Activated CD8-positive, alpha-beta memory T cell treated with anti-CD3 and anti-CD28 coated beads, Interleukin-2, amount 10 ng/mL, durations not matched to agents 7 days and 5 days (primary cell): ENCODE results near the gene BRD9. TPM values are rescaled to one million over a fixed set of nuclear protein-coding genes. Genes with fewer than 3 reads are reported as not detected.

Experiments
- ATAC-seq: fragments of 150-1000 bp; cut with Tn5 transposase; one replicate; pipeline ENCODE4 v1.10.0; 2021; ENCODE audit warnings: moderate library complexity
- CTCF ChIA-PET: fragments of 350-600 bp; sonication (Branson Sonifier 250); formaldehyde crosslinking; loops from one replicate; lab custom pipeline; 2021; ENCODE audit warnings: antibody characterized with exemption; lab: Charles Lee
- DNase-seq: peaks from one replicate; pipeline ENCODE4 v3.0.0-alpha.2; 2020
- H3K27ac Mint-ChIP-seq: one replicate; pipeline ENCODE4 v1.8.0; 2021; ENCODE audit warnings: mild to moderate bottlenecking, mixed read lengths
- H3K27me3 Mint-ChIP-seq: one replicate; pipeline ENCODE4 v1.8.0; 2021; ENCODE audit warnings: mixed read lengths
- H3K36me3 Mint-ChIP-seq: one replicate; pipeline ENCODE4 v1.8.0; 2021; ENCODE audit warnings: mild to moderate bottlenecking, mixed read lengths
- H3K4me1 Mint-ChIP-seq: one replicate; pipeline ENCODE4 v1.8.0; 2021; ENCODE audit warnings: mixed read lengths
- H3K4me3 Mint-ChIP-seq: one replicate; pipeline ENCODE4 v1.8.0; 2021; ENCODE audit warnings: mild to moderate bottlenecking, moderate library complexity, mixed read lengths
- H3K9me3 Mint-ChIP-seq: one replicate; pipeline ENCODE4 v1.8.0; 2022; ENCODE audit warnings: low read depth, mixed read lengths
- total RNA-seq, 2 experiments: library from RNA; stranded (reverse); gene quantifications; one replicate each; pipeline ENCODE4 v1.2.3, GENCODE V29; 2021

BRD9 gene
- total RNA-seq, 2 experiments from 2014 or later, result 58.6 to 64.7 TPM

GRCh38 chr5:821504-821903, 71.1 kb downstream of the BRD9 start:
- CTCF ChIA-PET, result no interaction called here
- H3K27ac Mint-ChIP-seq, result no peak overlapping the region
- no peaks in the 10 kb centered on the region for H3K9me3 Mint-ChIP-seq
- no peaks in the 10 kb centered on the region for H3K4me1 Mint-ChIP-seq
- no peak overlapping the region for H3K4me3 Mint-ChIP-seq
- no peaks in the 10 kb centered on the region for H3K27me3 Mint-ChIP-seq
- peaks cover 2% of the 10 kb centered on the region for H3K36me3 Mint-ChIP-seq
- ATAC-seq, result no peak
- DNase-seq, result no peak

GRCh38 chr5:820245-820644, 72.4 kb downstream of the BRD9 start:
- Mint-ChIP-seq H3K4me1 (no peaks in the 10 kb centered on the region), H3K27me3 (no peaks in the 10 kb centered on the region), H3K9me3 (no peaks in the 10 kb centered on the region), H3K4me3 (no peak overlapping the region), H3K27ac (no peak overlapping the region), H3K36me3 (peaks cover 5% of the 10 kb centered on the region)
- no peak for ATAC-seq
- CTCF ChIA-PET, result no interaction called here
- DNase-seq, result no peak

GRCh38 chr5:819078-819477, 73.5 kb downstream of the BRD9 start:
- CTCF ChIA-PET, result no interaction called here
- ATAC-seq, result no peak

GRCh38 chr5:816176-816575, 76.4 kb downstream of the BRD9 start:
- peaks cover 2% of the 10 kb centered on the region for H3K36me3 Mint-ChIP-seq
- H3K27me3 Mint-ChIP-seq, result no peaks in the 10 kb centered on the region
- H3K9me3 Mint-ChIP-seq, result no peaks in the 10 kb centered on the region
- H3K4me1 Mint-ChIP-seq, result no peaks in the 10 kb centered on the region
- ATAC-seq (no peak), DNase-seq (no peak)
- H3K4me3 Mint-ChIP-seq, result no peak overlapping the region
- CTCF ChIA-PET, result no interaction called here
- H3K27ac Mint-ChIP-seq, result no peak overlapping the region

More at GRCh38 chr5:819078-819477, 73.5 kb downstream of the BRD9 start:
- H3K9me3 Mint-ChIP-seq, result no peaks in the 10 kb centered on the region
- no peaks in the 10 kb centered on the region for H3K27me3 Mint-ChIP-seq
- H3K4me3 Mint-ChIP-seq, result no peak overlapping the region
- H3K27ac Mint-ChIP-seq, result no peak overlapping the region
- H3K36me3 Mint-ChIP-seq, result peaks cover 5% of the 10 kb centered on the region
- no peaks in the 10 kb centered on the region for H3K4me1 Mint-ChIP-seq
- no peak for DNase-seq

- H3K4me1 Mint-ChIP-seq, result no peaks in the 10 kb centered on the region
- no peak for ATAC-seq
- DNase-seq, result no peak
- H3K4me3 Mint-ChIP-seq, result no peak overlapping the region
- no peaks in the 10 kb centered on the region for H3K27me3 Mint-ChIP-seq
- H3K9me3 Mint-ChIP-seq, result no peaks in the 10 kb centered on the region
- no peak overlapping the region for H3K27ac Mint-ChIP-seq
- H3K36me3 Mint-ChIP-seq, result peaks cover 2% of the 10 kb centered on the region
- CTCF ChIA-PET, result no interaction called here
Measured at GRCh38 chr5:815449-815848, 77.2 kb downstream of the BRD9 start.

Other genes starting within 250 kb of the BRD9 start
- under 1 TPM; 0.16 to 0.20 TPM for gene TPPP, start 199.4 kb downstream of the BRD9 start, total RNA-seq
- under 1 TPM in 1 of 2 experiments, not detected in 1; 0.21 TPM for gene ZDHHC11B, start 108.1 kb downstream of the BRD9 start, total RNA-seq
- 10 to 100 TPM in 1 of 2 experiments, 1 to 10 TPM in 1; 9.9 to 10.6 TPM for gene ZDHHC11, start 41.8 kb downstream of the BRD9 start, total RNA-seq
- gene TRIP13, start 83 bp upstream of the BRD9 start, total RNA-seq, result 10 to 100 TPM; 33.0 to 38.8 TPM
- 1 to 10 TPM; 4.2 to 6.5 TPM for gene NKD2, start 116.0 kb upstream of the BRD9 start, total RNA-seq
- gene SLC12A7, start 219.3 kb upstream of the BRD9 start, total RNA-seq, result 10 to 100 TPM in 1 of 2 experiments, 1 to 10 TPM in 1; 6.6 to 12.2 TPM